ENCODE results near the gene NAV2.

Gene NAV2

GRCh38 chr11:20035701-20036601 lies 323.3 kb downstream of the NAV2 start:
- H3K4me3 Mint-ChIP-seq, result no peak overlapping the region
- H3K36me3 Mint-ChIP-seq, result no peaks in the 10 kb centered on the region
- ATAC-seq (ENCODE audit: low read depth) (no peak), DNase-seq (ENCODE audit: low spot score in 2 of 2) (no peak)
- H3K4me1 Mint-ChIP-seq, result peaks cover 2% of the 10 kb centered on the region
- no peaks in the 10 kb centered on the region for H3K9me3 Mint-ChIP-seq
- no peak overlapping the region for H3K27ac Mint-ChIP-seq
- peaks cover 16% of the 10 kb centered on the region for H3K27me3 Mint-ChIP-seq

- Mint-ChIP-seq H3K36me3 (no peaks in the 10 kb centered on the region), H3K4me1 (no peaks in the 10 kb centered on the region), H3K4me3 (no peak overlapping the region), H3K27me3 (peaks cover 10% of the 10 kb centered on the region), H3K9me3 (no peaks in the 10 kb centered on the region), H3K27ac (no peak overlapping the region)
- DNase-seq (ENCODE audit: low spot score in 2 of 2), result no peak
- ATAC-seq (ENCODE audit: low read depth), result no peak
Observed at GRCh38 chr11:20036626-20037335, 324.1 kb downstream of the NAV2 start.

DNA sequence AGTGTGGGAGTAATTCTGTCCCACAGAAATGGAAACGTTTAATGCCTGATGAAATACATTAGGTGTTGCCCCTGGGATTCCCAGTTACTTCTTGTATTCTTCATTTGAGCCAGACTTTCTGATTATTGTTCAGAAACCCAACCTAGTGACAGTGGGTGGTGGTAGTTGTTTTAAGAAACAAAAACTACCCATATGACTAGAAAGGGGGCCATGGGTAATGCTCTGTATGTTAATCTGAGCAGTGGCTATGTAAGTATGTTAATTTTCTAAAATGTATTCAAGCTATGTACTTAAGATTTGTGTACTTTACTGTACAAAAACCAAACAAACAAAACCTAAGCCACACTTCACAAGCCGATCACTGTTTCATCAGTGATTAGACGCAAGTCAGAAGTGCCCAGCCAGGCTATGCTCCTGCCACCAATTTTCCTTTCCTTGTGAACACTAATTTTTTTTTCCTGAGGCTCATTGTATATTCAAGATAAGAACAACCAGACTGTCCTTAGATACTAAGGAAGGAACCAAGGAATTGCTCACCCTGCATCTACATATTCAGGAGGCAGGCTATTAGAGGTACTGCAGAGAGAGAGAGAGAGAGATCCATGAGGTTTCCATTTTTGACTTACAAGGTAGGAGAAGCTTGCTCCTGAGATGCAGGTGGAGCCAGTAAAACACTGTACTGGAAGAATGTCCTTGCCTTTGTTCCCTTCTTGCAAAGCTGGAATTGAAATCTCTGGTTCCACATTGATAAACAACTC lies 324.9 kb downstream of the NAV2 start:
- H3K4me1 Mint-ChIP-seq, result no peaks in the 10 kb centered on the region
- no peaks in the 10 kb centered on the region for H3K9me3 Mint-ChIP-seq
- no peaks in the 10 kb centered on the region for H3K36me3 Mint-ChIP-seq
- ATAC-seq (ENCODE audit: low read depth) (no peak), DNase-seq (ENCODE audit: low spot score in 2 of 2) (no peak)
- no peak overlapping the region for H3K27ac Mint-ChIP-seq
- H3K4me3 Mint-ChIP-seq, result no peak overlapping the region
- peaks cover 10% of the 10 kb centered on the region for H3K27me3 Mint-ChIP-seq

GRCh38 chr11:20038412-20038811 lies 325.8 kb downstream of the NAV2 start:
- Mint-ChIP-seq H3K4me1 (no peaks in the 10 kb centered on the region), H3K9me3 (no peaks in the 10 kb centered on the region), H3K4me3 (no peak overlapping the region), H3K27me3 (peaks cover 7% of the 10 kb centered on the region), H3K36me3 (no peaks in the 10 kb centered on the region), H3K27ac (no peak overlapping the region)
- no peak for DNase-seq (ENCODE audit: low spot score in 2 of 2)
- no peak for ATAC-seq (ENCODE audit: low read depth)

GRCh38 chr11:20038972-20039371 lies 326.3 kb downstream of the NAV2 start:
- Mint-ChIP-seq H3K27me3 (peaks cover 7% of the 10 kb centered on the region), H3K9me3 (no peaks in the 10 kb centered on the region), H3K4me1 (no peaks in the 10 kb centered on the region), H3K27ac (no peak overlapping the region), H3K4me3 (no peak overlapping the region), H3K36me3 (no peaks in the 10 kb centered on the region)
- no peak for DNase-seq (ENCODE audit: low spot score in 2 of 2)
- no peak for ATAC-seq (ENCODE audit: low read depth)

DNA sequence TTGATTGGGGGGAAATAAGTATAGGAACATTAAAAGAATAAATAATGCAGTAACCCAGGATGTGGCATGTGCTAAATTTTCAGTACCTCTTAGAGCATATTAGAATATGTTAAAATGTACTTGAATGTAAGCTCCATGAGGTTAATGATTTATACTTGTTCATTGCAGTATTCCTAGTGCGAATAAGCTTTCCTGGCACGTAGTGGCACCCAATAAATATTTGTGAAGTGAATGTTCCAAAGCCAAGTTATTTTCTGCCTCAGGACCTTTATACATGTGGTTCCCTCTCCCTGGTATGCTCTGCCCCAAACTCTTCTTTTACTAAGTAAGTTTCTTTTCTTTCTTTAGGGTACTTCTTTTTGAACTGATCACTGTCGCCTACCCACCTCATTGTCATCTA lies 328.9 kb downstream of the NAV2 start:
- H3K9me3 Mint-ChIP-seq, result no peaks in the 10 kb centered on the region
- H3K27ac Mint-ChIP-seq, result no peak overlapping the region
- peaks cover 4% of the 10 kb centered on the region for H3K27me3 Mint-ChIP-seq
- peaks cover 2% of the 10 kb centered on the region for H3K4me1 Mint-ChIP-seq
- H3K4me3 Mint-ChIP-seq, result no peak overlapping the region
- ATAC-seq (ENCODE audit: low read depth) (no peak), DNase-seq (ENCODE audit: low spot score in 2 of 2) (no peak)
- H3K36me3 Mint-ChIP-seq, result no peaks in the 10 kb centered on the region

DNA sequence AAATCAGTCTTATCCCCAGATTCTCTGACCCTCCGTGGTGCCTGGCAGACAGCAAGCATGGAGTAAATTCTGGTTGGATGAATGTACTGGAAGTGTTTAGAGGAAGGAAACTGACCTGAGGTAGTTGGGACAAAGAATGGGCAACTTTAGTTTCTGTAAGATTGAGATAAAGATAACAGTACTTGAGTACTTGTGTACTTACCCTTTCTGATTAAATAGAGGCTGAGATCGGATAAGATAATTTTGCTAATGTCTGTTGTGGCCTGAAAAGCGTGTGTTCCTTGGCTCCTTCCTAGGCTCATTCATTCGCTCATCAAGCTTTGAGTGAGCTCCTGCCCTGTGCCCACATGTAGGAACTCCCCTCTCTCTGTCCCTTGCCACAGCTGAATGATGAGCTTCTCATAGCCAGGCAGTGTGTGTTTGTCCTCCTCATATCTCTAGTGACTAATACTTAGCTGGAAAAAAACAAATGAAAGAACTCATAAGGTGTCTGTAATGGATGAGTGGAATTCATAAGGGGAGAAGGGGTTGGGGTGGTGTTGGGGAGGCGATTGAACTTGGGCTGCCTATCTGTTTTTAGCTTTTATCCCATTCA lies 329.5 kb downstream of the NAV2 start:
- ATAC-seq (ENCODE audit: low read depth) (no peak), DNase-seq (ENCODE audit: low spot score in 2 of 2) (no peak)
- Mint-ChIP-seq H3K4me3 (no peak overlapping the region), H3K9me3 (no peaks in the 10 kb centered on the region), H3K27me3 (peaks cover 1% of the 10 kb centered on the region), H3K36me3 (no peaks in the 10 kb centered on the region), H3K27ac (no peak overlapping the region), H3K4me1 (peaks cover 4% of the 10 kb centered on the region)

DNA sequence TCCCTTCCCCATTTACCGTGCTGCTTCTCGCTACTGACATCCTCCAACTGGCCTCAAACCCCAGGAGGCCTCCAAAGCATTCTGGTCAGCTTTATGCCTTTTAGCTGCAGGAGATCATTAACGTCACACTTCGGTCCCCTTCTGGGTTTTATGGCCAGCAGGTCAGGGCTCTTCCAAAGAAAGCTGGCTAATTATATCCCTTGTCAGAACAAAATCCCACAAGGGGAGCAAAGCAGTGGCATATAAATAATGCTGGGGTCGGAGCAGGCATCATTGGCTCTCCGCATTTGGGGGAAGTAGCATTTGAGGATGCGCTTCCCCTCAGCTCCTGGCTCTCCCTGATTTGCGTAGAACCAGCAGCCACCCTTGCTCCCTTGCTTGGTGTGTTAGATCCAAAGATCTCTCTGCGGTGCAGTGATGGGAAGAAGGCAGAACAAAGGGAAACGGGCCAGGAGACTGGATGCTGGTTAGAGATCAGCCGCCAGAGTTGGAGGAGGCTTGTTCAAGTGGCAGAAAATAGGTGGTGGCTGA lies 330.2 kb downstream of the NAV2 start:
- H3K27ac Mint-ChIP-seq, result no peak overlapping the region
- no peak overlapping the region for H3K4me3 Mint-ChIP-seq
- H3K27me3 Mint-ChIP-seq, result peaks cover 1% of the 10 kb centered on the region
- H3K36me3 Mint-ChIP-seq, result no peaks in the 10 kb centered on the region
- H3K9me3 Mint-ChIP-seq, result no peaks in the 10 kb centered on the region
- DNase-seq (ENCODE audit: low spot score in 2 of 2), result no peak
- no peak for ATAC-seq (ENCODE audit: low read depth)
- peaks cover 9% of the 10 kb centered on the region for H3K4me1 Mint-ChIP-seq

DNA sequence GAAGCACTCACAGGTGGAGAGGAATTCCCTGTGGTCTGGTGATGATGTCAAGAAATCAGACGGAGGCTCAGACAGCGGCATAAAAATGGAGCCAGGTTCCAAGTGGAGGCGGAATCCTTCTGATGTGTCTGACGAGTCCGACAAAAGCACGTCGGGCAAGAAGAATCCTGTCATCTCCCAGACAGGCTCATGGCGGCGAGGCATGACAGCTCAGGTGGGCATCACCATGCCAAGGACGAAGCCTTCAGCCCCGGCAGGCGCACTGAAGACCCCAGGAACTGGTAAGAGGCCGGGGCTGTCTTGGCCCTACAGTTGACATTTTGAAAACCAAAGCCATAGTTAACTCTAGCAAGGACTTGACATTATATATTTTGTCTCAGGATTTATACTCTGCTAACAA lies 331.4 kb downstream of the NAV2 start:
- H3K9me3 Mint-ChIP-seq, result no peaks in the 10 kb centered on the region
- H3K27ac Mint-ChIP-seq, result no peak overlapping the region
- no peak for DNase-seq (ENCODE audit: low spot score in 2 of 2)

GRCh38 chr11:20045098-20045688 lies 332.6 kb downstream of the NAV2 start:
- DNase-seq (ENCODE audit: low spot score in 2 of 2) (no peak), ATAC-seq (ENCODE audit: low read depth) (no peak)
- Mint-ChIP-seq H3K4me1 (peaks cover 9% of the 10 kb centered on the region), H3K27ac (no peak overlapping the region), H3K27me3 (peaks cover 1% of the 10 kb centered on the region), H3K4me3 (no peak overlapping the region), H3K9me3 (no peaks in the 10 kb centered on the region), H3K36me3 (no peaks in the 10 kb centered on the region)

More for the DNA sequence above, 331.4 kb downstream of the NAV2 start:
- ATAC-seq (ENCODE audit: low read depth), result no peak
- H3K4me1 Mint-ChIP-seq, result peaks cover 9% of the 10 kb centered on the region
- no peak overlapping the region for H3K4me3 Mint-ChIP-seq
- peaks cover 1% of the 10 kb centered on the region for H3K27me3 Mint-ChIP-seq
- no peaks in the 10 kb centered on the region for H3K36me3 Mint-ChIP-seq

DNA sequence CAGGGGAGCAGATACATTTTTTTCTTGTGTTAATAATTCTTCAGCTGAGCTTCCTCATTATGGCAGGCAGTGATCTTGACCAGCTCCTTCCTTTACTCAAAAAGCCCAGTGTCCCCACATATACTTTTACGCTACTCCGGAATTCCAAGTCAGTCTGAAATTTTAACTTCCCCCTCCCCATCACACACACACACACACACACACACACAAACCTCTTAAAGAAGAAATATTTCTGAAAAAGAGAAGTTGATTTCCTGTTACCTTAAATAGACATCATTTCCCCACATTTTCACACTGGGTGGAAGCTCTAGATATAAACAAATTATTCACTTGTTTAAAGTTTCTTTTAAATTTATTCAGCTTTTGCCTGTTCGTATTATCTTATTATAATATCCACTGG lies 333.8 kb downstream of the NAV2 start:
- H3K27me3 Mint-ChIP-seq, result no peaks in the 10 kb centered on the region
- H3K27ac Mint-ChIP-seq, result no peak overlapping the region
- DNase-seq (ENCODE audit: low spot score in 2 of 2) (no peak), ATAC-seq (ENCODE audit: low read depth) (no peak)
- no peaks in the 10 kb centered on the region for H3K36me3 Mint-ChIP-seq
- H3K9me3 Mint-ChIP-seq, result no peaks in the 10 kb centered on the region
- H3K4me3 Mint-ChIP-seq, result no peak overlapping the region
- H3K4me1 Mint-ChIP-seq, result peaks cover 9% of the 10 kb centered on the region

DNA sequence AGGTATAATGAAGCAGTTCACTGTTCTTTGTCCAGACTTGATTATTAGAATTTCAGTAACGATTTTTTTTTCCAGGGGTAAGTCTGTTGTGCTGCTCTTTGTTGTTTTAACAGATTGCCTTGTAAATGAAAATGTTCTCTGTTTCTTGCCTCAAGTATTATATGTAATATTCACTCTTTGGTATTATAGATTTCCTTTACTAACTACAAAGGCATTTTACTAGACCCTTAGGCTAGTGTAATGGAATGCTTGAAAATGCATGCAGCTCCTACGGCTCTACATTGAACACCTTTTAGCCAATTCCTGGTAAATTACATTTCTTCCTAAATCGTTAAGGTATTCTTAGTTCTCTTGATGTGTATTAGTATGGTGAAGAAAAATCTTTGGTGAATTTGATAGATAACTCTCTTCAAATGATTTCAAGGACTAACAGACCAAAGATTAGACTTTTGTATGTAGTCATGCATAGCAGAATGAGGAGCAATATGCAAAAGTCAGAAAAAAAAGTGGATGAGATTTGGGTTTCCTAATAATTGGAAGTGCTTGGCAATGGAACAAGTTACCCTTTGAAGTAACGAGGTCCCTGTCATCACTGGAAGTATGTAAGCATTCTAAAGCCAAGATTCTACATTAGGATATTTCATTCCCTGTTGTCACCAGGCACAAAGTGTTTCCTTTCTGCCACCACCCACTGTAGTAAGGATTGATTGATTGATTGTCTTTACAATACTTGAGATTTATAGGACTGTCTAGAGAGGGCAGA lies 334.6 kb downstream of the NAV2 start:
- DNase-seq (ENCODE audit: low spot score in 2 of 2) (no peak), ATAC-seq (ENCODE audit: low read depth) (no peak)
- Mint-ChIP-seq H3K27ac (no peak overlapping the region), H3K4me1 (peaks cover 9% of the 10 kb centered on the region), H3K36me3 (no peaks in the 10 kb centered on the region), H3K4me3 (no peak overlapping the region), H3K9me3 (no peaks in the 10 kb centered on the region), H3K27me3 (no peaks in the 10 kb centered on the region)

GRCh38 chr11:20047769-20048154 lies 335.1 kb downstream of the NAV2 start:
- Mint-ChIP-seq H3K27ac (no peak overlapping the region), H3K9me3 (no peaks in the 10 kb centered on the region), H3K4me3 (no peak overlapping the region), H3K36me3 (no peaks in the 10 kb centered on the region), H3K4me1 (peaks cover 9% of the 10 kb centered on the region), H3K27me3 (no peaks in the 10 kb centered on the region)
- DNase-seq (ENCODE audit: low spot score in 2 of 2) (no peak), ATAC-seq (ENCODE audit: low read depth) (no peak)

Measured in memory B cell (primary cell).